ENCODE data around the gene PLEKHJ1. TPM values are rescaled to one million over a fixed set of nuclear protein-coding genes. Genes with fewer than 3 reads are reported as not detected.

Gene PLEKHJ1
- total and polyA plus RNA-seq, 9 of the 15 experiments (the other 6 are each of a cell fraction or from before 2014, with no cell fraction given): 1.5 to 188 (median 63.9) TPM

DNA sequence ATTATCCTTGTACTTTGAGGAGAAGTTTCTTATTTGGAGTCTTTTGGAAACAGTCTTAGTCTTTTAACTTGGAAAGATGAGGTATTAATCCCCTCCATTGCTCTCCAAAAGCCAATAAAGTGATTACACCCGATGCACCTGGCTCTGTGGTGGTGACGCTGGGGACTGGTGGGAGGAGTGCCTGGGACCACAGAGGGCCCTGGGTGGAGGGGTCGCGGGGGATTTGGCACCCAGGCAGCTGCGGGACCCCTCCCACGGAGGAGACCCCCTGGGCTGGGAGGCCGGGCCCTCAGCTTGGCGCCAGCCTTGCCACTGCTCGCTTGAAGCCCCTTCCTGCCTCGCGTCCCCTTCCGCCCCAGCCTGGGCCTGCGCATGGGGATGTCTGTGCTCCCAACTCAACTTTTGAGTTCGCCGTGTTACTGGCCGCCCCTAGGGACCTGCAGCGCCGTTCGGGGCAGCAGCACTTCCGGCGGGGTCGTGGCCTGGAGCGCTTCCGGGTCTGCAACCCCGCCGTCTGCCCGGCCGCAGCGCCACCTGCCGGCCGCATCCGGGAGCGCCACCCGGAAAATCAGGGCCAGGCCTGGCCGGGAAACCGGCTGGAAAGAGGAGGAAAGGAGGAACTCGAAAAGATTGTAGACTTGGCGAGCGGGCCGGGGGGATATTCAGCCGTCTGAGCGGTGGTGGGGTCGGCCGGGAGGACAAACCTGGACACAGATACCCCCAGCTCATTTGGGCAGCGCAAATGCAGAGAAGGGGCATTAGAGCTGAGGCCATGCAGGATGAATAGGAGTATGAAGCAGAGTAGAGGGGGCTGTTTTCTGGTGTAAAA is 37.4 kb upstream of the PLEKHJ1 start (continued):
- TF ChIP-seq, protein P1, sequence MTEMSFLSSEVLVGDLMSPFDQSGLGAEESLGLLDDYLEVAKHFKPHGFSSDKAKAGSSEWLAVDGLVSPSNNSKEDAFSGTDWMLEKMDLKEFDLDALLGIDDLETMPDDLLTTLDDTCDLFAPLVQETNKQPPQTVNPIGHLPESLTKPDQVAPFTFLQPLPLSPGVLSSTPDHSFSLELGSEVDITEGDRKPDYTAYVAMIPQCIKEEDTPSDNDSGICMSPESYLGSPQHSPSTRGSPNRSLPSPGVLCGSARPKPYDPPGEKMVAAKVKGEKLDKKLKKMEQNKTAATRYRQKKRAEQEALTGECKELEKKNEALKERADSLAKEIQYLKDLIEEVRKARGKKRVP (CRISPR knock-in tag; IDR thresholded peaks at IDR 0.05): peak; percentile 12; the same call in 1 of the 2 replicates
- TF ChIP-seq FOXP1 (CRISPR knock-in tag; IDR thresholded peaks at IDR 0.05) (0 out of 2 replicates have a peak, but pooled peaks have one; percentile 47), NFYB (IDR thresholded peaks at IDR 0.05; ENCODE audit: extremely low read depth, insufficient read length) (no peak), KLF16 (IDR thresholded peaks at IDR 0.05) (peak; percentile 39; the same call in 1 of the 2 replicates), ZZZ3 (IDR thresholded peaks at IDR 0.05) (no peak), POLR2A (conservative IDR thresholded peaks at IDR 0.05) (peak; percentile 72), POU5F1 (IDR thresholded peaks at IDR 0.05; ENCODE audit: borderline replicate concordance, low read depth, low read length, partially characterized antibody) (no peak), ARID2 (IDR thresholded peaks at IDR 0.05) (no peak), SPI1 (IDR thresholded peaks at IDR 0.05; ENCODE audit: borderline replicate concordance, low read depth, low read length) (peak; percentile 34; the same call in 1 of the 2 replicates), GABPB1 (CRISPR knock-in tag; IDR thresholded peaks at IDR 0.05) (peak; percentile 99), ZC3H8 (IDR thresholded peaks at IDR 0.05) (no peak), ETV1 (tag; conservative IDR thresholded peaks at IDR 0.05; ENCODE audit: low read depth) (peak; percentile 82), IRF2 (CRISPR knock-in tag; IDR thresholded peaks at IDR 0.05) (no peak), SP1 (CRISPR knock-in tag; IDR thresholded peaks at IDR 0.05) (peak; percentile 82; the same call in 1 of the 2 replicates), HMG20A (CRISPR knock-in tag; conservative IDR thresholded peaks at IDR 0.05) (no peak)
- TF ChIP-seq, protein P2, sequence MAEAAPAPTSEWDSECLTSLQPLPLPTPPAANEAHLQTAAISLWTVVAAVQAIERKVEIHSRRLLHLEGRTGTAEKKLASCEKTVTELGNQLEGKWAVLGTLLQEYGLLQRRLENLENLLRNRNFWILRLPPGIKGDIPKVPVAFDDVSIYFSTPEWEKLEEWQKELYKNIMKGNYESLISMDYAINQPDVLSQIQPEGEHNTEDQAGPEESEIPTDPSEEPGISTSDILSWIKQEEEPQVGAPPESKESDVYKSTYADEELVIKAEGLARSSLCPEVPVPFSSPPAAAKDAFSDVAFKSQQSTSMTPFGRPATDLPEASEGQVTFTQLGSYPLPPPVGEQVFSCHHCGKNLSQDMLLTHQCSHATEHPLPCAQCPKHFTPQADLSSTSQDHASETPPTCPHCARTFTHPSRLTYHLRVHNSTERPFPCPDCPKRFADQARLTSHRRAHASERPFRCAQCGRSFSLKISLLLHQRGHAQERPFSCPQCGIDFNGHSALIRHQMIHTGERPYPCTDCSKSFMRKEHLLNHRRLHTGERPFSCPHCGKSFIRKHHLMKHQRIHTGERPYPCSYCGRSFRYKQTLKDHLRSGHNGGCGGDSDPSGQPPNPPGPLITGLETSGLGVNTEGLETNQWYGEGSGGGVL (CRISPR knock-in tag; IDR thresholded peaks at IDR 0.05): no peak
- TF ChIP-seq, protein P3, sequence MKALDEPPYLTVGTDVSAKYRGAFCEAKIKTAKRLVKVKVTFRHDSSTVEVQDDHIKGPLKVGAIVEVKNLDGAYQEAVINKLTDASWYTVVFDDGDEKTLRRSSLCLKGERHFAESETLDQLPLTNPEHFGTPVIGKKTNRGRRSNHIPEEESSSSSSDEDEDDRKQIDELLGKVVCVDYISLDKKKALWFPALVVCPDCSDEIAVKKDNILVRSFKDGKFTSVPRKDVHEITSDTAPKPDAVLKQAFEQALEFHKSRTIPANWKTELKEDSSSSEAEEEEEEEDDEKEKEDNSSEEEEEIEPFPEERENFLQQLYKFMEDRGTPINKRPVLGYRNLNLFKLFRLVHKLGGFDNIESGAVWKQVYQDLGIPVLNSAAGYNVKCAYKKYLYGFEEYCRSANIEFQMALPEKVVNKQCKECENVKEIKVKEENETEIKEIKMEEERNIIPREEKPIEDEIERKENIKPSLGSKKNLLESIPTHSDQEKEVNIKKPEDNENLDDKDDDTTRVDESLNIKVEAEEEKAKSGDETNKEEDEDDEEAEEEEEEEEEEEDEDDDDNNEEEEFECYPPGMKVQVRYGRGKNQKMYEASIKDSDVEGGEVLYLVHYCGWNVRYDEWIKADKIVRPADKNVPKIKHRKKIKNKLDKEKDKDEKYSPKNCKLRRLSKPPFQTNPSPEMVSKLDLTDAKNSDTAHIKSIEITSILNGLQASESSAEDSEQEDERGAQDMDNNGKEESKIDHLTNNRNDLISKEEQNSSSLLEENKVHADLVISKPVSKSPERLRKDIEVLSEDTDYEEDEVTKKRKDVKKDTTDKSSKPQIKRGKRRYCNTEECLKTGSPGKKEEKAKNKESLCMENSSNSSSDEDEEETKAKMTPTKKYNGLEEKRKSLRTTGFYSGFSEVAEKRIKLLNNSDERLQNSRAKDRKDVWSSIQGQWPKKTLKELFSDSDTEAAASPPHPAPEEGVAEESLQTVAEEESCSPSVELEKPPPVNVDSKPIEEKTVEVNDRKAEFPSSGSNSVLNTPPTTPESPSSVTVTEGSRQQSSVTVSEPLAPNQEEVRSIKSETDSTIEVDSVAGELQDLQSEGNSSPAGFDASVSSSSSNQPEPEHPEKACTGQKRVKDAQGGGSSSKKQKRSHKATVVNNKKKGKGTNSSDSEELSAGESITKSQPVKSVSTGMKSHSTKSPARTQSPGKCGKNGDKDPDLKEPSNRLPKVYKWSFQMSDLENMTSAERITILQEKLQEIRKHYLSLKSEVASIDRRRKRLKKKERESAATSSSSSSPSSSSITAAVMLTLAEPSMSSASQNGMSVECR (CRISPR knock-in tag; IDR thresholded peaks at IDR 0.05): peak; percentile 92
- TF ChIP-seq, protein P4, sequence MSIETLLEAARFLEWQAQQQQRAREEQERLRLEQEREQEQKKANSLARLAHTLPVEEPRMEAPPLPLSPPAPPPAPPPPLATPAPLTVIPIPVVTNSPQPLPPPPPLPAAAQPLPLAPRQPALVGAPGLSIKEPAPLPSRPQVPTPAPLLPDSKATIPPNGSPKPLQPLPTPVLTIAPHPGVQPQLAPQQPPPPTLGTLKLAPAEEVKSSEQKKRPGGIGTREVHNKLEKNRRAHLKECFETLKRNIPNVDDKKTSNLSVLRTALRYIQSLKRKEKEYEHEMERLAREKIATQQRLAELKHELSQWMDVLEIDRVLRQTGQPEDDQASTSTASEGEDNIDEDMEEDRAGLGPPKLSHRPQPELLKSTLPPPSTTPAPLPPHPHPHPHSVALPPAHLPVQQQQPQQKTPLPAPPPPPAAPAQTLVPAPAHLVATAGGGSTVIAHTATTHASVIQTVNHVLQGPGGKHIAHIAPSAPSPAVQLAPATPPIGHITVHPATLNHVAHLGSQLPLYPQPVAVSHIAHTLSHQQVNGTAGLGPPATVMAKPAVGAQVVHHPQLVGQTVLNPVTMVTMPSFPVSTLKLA (conservative IDR thresholded peaks at IDR 0.05): peak; percentile 54 to 83; a peak in 3 of 4 replicates

All from K562 (cell line).